ENCODE results near the gene UBE2U.

GRCh38 chr1:64240206-64240605, 36.8 kb downstream of the UBE2U start:
- TF ChIP-seq CTCF (IDR thresholded peaks at IDR 0.05) (no peak), POLR2A (IDR thresholded peaks at IDR 0.05) (no peak)

All from adrenal gland (tissue), 5 donors.